AG09319 (cell line): Measurements from ENCODE around the gene SYT8.

Source experiments
- DNase-seq: peaks from one replicate; pipeline ENCODE4 v3.0.0-alpha.2; 2010; ENCODE audit warnings: low read depth; ENCODE audit errors: extremely low read depth
- CTCF ChIP-seq: IDR thresholded peaks from 2 replicates; pipeline ENCODE4 v1.5.1; 2011; ENCODE audit warnings: low read depth, mild to moderate bottlenecking, inconsistent platforms, low read length, moderate library complexity

The SYT8 gene

DNA sequence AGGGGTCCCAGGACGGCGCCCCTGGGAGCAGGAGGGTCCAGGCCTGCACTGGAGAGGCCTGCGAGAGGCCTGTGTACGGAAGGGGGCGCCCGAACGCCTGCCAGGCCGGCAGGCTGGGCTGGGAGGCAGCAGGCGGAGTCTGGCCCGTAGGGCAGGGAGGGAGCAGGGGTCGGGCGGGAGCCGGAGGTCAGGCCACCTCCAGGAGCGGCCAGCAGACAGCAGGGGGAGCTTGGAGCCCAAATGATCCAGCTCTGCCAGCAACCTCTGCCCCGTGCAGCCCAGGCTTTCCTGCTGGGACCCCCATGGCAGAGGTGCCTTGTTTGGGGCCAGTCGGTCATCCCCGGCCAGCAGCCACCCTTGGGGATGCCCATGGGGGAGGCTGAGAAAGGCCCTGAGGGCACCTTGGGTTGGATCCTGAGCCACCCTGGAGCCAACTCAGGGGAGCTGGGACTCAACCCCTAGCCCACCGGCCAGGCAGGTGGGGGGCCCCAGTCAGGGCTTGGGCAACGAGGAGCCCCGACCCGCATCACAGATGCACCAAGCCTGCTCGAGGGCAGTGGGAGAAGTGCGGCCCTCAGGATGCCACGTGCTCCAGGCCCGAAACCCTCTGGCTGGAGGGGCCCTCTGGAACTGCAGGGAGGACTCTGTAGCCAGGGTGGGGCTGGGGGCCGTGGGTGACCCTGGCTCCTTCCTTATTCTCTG, 9.6 kb upstream of the SYT8 start:
- TF ChIP-seq CTCF: no peak
- DNase-seq: no peak

DNA sequence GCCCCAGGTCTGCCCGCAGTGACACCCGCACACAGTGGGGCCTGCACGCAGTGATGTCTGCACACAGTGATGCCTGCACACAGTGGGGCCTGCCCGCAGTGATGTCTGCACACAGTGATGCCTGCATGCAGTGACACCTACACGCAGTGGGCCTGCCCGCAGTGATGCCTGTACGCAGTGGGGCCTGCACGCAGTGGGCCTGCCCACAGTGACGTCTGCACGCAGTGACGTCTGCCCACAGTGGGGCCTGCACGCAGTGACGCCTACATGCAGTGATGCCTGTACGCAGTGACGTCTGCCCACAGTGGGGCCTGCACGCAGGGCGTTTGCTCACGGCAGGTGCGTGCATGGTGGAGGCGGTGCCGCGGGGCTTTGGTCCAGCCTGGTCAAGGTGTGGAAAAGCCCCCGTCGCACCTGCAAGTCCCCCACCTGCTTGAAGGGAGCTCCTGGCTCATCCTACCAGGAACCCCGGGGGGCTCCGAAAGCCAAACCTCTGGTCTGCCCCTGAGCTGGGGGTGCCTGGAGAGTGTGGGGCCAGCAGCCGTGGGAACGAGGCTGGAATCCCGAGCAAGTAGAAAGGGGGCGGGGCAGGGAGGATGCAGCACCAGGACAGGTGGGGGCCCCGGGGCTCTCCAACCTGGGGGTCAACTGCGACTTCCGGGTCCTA, 8.9 kb upstream of the SYT8 start:
- DNase-seq: no peak

DNA sequence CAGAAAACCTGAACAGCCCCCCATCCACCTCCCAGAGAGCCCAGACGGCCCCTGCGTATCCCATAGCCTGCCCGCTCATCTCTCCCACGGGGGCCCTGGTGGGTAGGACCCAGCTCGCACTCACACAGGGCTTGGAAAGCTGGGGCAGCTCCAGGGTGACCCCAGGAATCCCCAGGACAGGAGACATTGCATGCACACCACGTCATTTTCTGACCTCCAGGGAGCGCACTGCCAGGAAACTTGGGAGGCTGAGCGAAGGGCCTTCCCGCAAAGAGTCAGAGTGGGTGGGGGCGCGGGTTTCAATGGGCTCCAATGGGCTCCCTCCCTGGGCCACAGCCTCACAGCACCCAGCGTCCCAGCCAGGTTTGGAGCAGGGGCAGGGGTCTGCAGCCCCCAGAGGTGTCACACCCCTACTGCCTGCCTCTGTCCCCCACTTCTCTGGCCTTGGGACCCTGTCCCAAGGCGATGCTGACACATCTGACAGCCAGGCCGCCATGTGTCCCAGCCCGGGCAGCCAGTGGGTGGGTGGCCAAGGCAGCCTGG, 8.2 kb upstream of the SYT8 start:
- DNase-seq: no peak
- no peak for TF ChIP-seq CTCF

More for the DNA sequence above, 8.9 kb upstream of the SYT8 start:
- TF ChIP-seq CTCF: no peak

- TF ChIP-seq CTCF: no peak
- no peak for DNase-seq
Observed at GRCh38 chr11:1827095-1827813, 7.5 kb upstream of the SYT8 start.

DNA sequence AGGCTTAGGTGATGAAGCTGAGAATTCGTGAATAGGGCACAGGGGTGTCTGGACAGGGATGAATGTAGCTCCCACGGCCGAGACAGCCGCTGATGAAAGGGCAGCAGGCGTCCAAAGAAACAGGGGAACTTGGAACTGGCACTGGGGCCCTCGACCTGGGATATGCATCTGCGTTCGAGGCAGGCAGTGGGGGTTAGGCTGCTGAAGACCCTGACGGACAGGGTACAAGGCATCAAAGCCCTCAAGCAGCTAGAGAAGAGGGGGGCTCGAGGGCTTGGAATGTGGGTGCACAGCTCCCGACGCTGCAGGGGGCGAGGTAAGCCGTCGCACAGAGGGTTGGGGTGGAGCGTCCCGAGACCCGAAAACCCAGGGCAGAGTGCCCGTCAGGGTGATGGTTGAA, 6.9 kb upstream of the SYT8 start:
- no peak for TF ChIP-seq CTCF
- no peak for DNase-seq

DNA sequence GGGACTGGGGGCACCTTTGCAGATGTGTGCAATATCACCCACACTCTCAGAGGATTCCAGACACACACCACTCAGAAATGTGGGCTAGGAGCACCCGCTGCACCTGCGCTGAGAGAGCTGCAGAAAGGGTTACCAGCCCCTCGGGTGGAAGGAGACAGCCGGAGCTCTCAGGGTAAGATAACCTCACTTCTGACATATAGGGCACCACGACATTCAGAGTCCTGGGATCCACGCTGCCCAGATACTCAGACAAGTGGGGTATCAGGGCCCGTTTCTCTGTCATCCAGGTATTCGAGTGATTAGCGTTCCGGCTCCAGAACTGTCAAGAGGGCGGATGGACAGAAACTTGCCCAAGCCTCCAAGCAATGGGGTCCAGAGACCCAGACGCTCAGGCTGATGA, 6.2 kb upstream of the SYT8 start:
- no peak for DNase-seq
- TF ChIP-seq CTCF: no peak
